Right kidney (tissue), 1 donor: ENCODE data around the gene ASTN1.

Experiments used
- DNase-seq: peaks from one replicate; pipeline ENCODE4 v3.0.0-alpha.2; 2016

ASTN1 gene

GRCh38 chr1:176877557-176877956, 287.0 kb downstream of the ASTN1 start:
- DNase-seq = no peak

- DNase-seq = no peak
These were observed 287.5 kb downstream of the ASTN1 start for GRCh38 chr1:176876966-176877515.

GRCh38 chr1:176869577-176869976, 294.9 kb downstream of the ASTN1 start:
- no peak for DNase-seq

GRCh38 chr1:176866011-176866714, 298.3 kb downstream of the ASTN1 start:
- no peak for DNase-seq

GRCh38 chr1:176864211-176864610, 300.3 kb downstream of the ASTN1 start:
- no peak for DNase-seq

- no peak for DNase-seq
These were observed 300.9 kb downstream of the ASTN1 start for GRCh38 chr1:176863613-176864012.

- no peak for DNase-seq
These were observed 306.0 kb downstream of the ASTN1 start for GRCh38 chr1:176858433-176858916.

GRCh38 chr1:176857632-176858031, 306.9 kb downstream of the ASTN1 start:
- DNase-seq = no peak

GRCh38 chr1:176854758-176855745, 309.5 kb downstream of the ASTN1 start:
- DNase-seq = no peak

GRCh38 chr1:176854121-176854520, 310.4 kb downstream of the ASTN1 start:
- DNase-seq = no peak

GRCh38 chr1:176853503-176853902, 311.0 kb downstream of the ASTN1 start:
- DNase-seq = no peak

GRCh38 chr1:176852124-176852523, 312.4 kb downstream of the ASTN1 start:
- no peak for DNase-seq

GRCh38 chr1:176850871-176851270, 313.6 kb downstream of the ASTN1 start:
- no peak for DNase-seq

GRCh38 chr1:176849281-176849680, 315.2 kb downstream of the ASTN1 start:
- no peak for DNase-seq

GRCh38 chr1:176847052-176847451, 317.5 kb downstream of the ASTN1 start:
- DNase-seq = no peak

GRCh38 chr1:176843352-176844297, 320.9 kb downstream of the ASTN1 start:
- no peak for DNase-seq

GRCh38 chr1:176841238-176841637, 323.3 kb downstream of the ASTN1 start:
- no peak for DNase-seq

GRCh38 chr1:176839216-176839615, 325.3 kb downstream of the ASTN1 start:
- DNase-seq = no peak

GRCh38 chr1:176838276-176838995, 326.1 kb downstream of the ASTN1 start:
- no peak for DNase-seq

GRCh38 chr1:176837708-176838107, 326.8 kb downstream of the ASTN1 start:
- DNase-seq = no peak

- no peak for DNase-seq
These were observed 333.4 kb downstream of the ASTN1 start for GRCh38 chr1:176831150-176831549.
